Activated CD4-positive, alpha-beta T cell treated with anti-CD3 and anti-CD28 coated beads, Interleukin-2, Interleukin-6, amounts not matched to agents 100 ng/mL and 50 ng/mL, durations not matched to agents 16 hours and 8 hours (primary cell): ENCODE measurements around the gene CENPU.

Experiments
- DNase-seq: peaks from one replicate; pipeline ENCODE4 v3.0.0-alpha.2; 2020

Gene CENPU

GRCh38 chr4:184705692-184706091 lies 28.2 kb downstream of the CENPU start:
- peak; percentile 58 for DNase-seq

- DNase-seq = no peak
These were observed 31.8 kb downstream of the CENPU start for GRCh38 chr4:184702114-184702513.

- DNase-seq = no peak
These were observed 34.0 kb downstream of the CENPU start for GRCh38 chr4:184699941-184700340.

DNA sequence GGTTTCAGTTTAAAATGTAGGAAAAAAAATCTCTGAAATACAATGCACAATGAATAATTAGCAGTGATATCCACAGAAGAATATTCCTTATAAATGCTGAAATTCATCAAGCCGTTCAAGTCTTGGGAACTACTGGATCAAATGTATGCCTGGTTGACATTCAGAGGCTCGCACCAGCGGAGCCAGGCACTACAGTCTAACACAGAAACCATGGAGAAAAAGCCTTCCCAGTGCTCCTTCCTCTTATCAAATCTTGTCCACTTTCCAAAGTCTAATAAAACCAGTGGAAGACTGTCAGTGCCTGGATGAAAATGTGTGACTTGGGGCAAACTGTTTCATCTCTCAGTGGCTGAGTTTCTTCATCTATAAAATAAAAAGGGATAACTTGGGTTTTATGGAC lies 35.9 kb downstream of the CENPU start:
- DNase-seq = no peak

- no peak for DNase-seq
These were observed 38.6 kb downstream of the CENPU start for GRCh38 chr4:184695178-184695896.

- DNase-seq = no peak
These were observed 39.4 kb downstream of the CENPU start for GRCh38 chr4:184694412-184694956.

DNA sequence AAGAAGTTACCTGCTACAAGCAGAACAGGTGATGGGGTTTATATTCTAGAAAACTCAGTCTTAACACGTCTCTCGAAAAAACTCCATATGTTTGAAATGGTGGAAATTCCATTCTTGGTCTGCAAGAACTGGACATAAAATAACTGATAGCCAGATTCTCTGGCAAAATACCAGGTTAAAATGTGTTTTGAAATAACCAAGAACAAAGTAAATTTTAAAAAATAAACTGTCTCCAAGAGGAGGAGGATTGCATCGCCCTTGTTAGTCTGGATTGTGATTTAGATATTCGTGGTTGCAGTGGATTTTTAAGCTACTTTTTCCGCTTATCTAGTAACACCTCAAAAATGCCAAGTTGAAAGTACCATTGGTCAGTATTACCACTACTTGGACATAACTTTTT lies 40.8 kb downstream of the CENPU start:
- DNase-seq = no peak

GRCh38 chr4:184689681-184690080 lies 44.2 kb downstream of the CENPU start:
- DNase-seq = no peak

DNA sequence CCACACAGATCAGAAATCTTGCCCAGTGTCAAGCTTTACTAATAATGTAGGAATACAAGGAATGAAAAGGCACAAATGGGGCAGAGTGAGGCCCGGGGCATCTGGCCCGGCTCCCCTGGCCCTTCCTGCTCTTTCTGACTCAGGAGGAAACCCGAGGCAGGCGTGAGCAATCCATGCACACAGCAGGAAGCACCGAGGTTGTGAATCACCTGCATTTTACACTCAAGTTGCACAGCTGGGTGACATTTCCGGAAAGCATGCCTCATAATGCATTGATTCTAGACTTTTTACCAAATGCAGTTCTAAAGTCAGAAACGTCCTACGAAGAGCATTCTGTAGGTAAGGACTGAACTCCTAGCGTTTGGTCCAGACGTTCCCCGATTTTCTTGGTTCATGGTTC lies 45.4 kb downstream of the CENPU start:
- peak; percentile 52 for DNase-seq

- no peak for DNase-seq
These were observed 45.9 kb downstream of the CENPU start for GRCh38 chr4:184688005-184688404.

DNA sequence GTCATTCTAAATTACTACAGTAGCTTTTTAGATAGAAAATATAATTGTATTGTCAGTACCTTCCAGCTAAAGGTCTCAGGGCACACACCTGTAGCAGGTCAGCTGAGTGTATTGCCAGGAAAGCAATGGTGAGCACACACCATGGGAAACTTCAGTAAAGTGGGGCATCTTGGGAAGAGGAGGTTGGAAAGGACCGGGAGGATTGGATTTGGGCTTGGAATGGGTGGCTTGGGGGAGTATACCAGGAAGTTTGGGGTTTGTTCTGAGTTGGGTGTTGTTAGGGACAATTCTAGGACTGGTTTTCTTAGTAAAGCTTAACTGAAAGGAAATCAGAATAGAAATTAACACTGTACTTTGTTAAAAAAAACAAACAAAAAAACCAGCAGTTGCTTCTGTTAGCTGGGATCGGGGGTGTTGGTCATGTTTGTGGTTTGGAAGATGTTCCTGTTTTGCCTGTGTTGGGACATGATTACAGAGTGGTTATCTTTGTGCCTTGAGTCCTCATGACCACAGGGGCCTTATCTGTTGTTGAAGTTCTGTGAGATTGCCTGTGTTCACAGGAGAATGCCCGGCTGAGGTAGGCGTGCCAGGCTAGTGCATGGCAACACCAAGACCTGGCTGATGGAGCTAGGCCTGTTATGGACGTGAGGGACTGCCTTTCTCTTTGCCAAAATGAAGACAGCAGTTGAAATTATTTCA lies 49.3 kb downstream of the CENPU start:
- DNase-seq = no peak

DNA sequence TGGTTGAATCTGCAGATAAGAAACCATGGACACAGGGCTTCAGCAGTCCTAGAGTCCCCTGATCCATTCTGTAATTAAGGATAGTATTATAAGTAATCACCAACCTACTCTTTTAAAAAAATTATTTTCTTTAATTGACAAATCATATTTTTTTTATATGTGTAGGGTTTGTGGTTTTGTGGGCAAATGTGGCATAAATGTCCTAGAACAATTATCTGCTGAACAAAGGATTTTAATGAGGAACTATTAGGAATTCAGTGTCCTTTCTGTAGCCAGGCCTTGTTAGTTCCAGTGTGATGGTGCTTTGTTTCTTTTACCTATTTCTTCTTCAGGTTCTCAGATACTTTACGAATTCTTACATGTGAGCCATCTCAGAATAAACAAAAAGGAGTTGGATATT lies 52.0 kb downstream of the CENPU start:
- DNase-seq = no peak

DNA sequence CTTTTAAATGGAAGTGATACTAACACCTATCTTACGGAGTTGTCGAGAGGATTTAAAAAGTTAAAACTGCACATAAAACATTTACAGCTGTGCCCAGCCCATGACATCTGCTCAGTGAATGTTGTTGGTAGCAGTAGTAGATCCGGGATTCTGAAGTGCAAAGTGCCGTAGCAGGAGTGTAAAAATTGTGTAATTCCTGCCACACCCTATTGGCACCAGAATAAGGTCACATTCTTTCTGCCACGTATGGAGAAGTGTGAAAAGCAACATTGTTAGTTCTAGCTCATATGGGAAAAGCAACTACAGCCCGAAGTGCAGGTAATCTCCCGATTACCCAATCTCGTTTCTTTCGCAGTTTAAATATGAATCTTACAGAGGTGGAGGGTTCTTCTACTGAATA lies 53.2 kb downstream of the CENPU start:
- DNase-seq = no peak

GRCh38 chr4:184675821-184676492 lies 57.9 kb downstream of the CENPU start:
- no peak for DNase-seq

GRCh38 chr4:184675018-184675417 lies 58.9 kb downstream of the CENPU start:
- no peak for DNase-seq

- DNase-seq = no peak
These were observed 59.9 kb downstream of the CENPU start for GRCh38 chr4:184674011-184674410.

DNA sequence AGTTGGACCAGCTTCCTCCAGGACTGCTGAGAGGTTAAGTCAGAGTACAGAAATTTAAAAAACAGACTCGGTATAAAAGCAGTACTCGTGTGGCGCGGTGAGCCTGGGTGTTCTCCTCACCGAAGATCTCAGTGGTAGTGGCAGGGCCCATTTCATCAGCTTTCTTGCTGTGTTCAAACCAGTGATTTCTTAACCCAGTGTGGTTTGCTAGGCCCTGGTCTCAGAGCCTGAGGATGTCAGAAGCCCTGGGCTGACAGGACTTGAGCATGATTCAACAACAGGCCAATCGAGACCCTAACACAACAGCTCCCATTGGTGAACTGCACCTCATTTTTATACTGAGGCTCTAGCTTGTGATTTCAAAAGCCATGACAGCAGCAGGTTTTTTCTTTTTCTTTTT lies 61.2 kb downstream of the CENPU start:
- no peak for DNase-seq

- no peak for DNase-seq
These were observed 62.8 kb downstream of the CENPU start for GRCh38 chr4:184671101-184671500.

DNA sequence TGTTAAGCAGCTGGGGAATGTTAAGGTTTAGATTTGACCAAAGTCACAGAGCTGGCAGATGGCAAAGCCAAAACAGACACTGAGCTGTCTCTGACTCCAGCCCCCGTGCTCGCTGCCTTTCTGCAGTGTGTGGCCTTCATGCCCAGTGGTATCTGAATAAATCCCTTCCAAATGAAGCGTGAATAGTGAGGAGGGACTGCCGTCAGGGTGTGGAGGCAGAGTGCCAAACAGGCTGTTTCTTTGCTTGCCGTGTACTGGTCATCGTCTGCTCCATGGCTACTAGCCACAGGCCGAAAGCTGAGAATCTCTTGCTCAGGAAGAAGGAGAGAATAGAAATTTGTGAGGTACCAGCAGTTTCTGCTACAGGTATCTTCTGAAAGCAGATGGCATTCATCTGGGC lies 64.6 kb downstream of the CENPU start:
- no peak for DNase-seq

DNA sequence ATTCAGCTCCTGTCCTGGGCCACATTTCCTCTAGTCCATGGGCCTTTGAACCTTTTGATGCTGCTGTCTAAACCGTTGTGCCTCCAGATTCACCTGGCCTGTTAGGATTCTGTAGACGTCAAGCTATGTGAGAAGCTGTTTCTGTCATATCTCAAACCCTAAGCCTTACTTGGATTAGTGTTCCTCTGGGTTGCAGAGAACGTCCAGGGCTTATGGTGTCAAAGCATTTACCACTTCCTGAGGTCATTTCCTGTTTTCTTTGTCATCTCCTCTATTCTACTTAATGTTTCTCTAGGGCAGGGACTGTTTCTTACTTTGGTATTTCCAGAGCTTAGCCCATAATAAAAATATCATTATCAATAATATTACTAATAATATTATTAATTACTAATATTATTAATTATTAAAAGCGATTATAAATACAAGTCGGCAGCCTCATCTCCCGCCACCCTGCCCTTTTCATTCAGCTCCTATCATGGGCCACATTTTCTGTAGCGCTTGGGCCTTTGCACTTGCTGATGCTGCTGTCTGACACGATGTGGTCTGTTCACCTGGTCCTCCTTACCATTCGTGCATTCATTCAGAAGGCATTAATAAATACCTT lies 65.3 kb downstream of the CENPU start:
- peak; percentile 66 for DNase-seq

DNA sequence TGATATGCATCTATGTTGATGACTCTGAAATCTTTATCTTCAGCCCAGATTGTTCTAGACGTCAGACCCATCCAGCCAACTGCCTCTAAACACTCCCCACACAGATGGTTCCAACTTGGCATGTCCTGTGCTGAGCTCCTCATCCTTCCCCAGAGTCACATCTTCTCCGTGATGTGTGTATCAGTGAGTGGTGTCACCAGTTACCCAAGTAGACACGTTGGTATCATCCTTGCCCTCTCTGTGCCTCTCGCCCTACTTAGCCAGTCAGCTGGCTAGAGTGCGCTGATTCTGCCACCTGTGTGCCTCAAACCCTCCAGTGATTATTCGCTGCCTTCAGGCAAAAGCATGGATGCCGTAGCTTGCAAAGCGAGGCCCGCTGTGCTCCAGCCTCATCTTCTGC lies 65.8 kb downstream of the CENPU start:
- DNase-seq = no peak

- no peak for DNase-seq
These were observed 67.2 kb downstream of the CENPU start for GRCh38 chr4:184666670-184667069.

- DNase-seq = peak; percentile 24
These were observed 69.3 kb downstream of the CENPU start for GRCh38 chr4:184664445-184665210.
